Activated CD8-positive, alpha-beta memory T cell treated with anti-CD3 and anti-CD28 coated beads for 4 hours (primary cell): ENCODE measurements around the gene BLOC1S4.
"Not testable (repeated sequence)": the region's sequence is repeated elsewhere in the genome, so short reads cannot be mapped to it uniquely, and the experiment has no call there.

Source experiments
- DNase-seq, 2 donors: peaks; one replicate each; pipeline ENCODE4 v3.0.0-alpha.2; 2020; ENCODE audit warnings: low read depth in 2 of 2

Gene BLOC1S4

GRCh38 chr4:6742507-6742906, 26.5 kb downstream of the BLOC1S4 start:
- no peak for DNase-seq

GRCh38 chr4:6742989-6743388, 27.0 kb downstream of the BLOC1S4 start:
- no peak for DNase-seq

- no peak for DNase-seq
Observed at GRCh38 chr4:6746721-6747293, 30.8 kb downstream of the BLOC1S4 start.

GRCh38 chr4:6747294-6748051, 31.5 kb downstream of the BLOC1S4 start:
- DNase-seq, result no peak

- DNase-seq, result no peak
Observed at GRCh38 chr4:6748286-6748685, 32.3 kb downstream of the BLOC1S4 start.

- DNase-seq, result no peak
Observed at GRCh38 chr4:6749340-6750171, 33.6 kb downstream of the BLOC1S4 start.

- no peak for DNase-seq
Observed at GRCh38 chr4:6750286-6751221, 34.6 kb downstream of the BLOC1S4 start.

- DNase-seq, result no peak
Observed at GRCh38 chr4:6751611-6752485, 35.9 kb downstream of the BLOC1S4 start.

- DNase-seq, result no peak
Observed at GRCh38 chr4:6752486-6752829, 36.5 kb downstream of the BLOC1S4 start.

- no peak for DNase-seq
Observed at GRCh38 chr4:6753103-6753560, 37.2 kb downstream of the BLOC1S4 start.

- DNase-seq, result no peak
Observed at GRCh38 chr4:6753891-6754290, 37.9 kb downstream of the BLOC1S4 start.

- DNase-seq, result no peak
Observed at GRCh38 chr4:6754481-6755087, 38.6 kb downstream of the BLOC1S4 start.

- DNase-seq, result no peak
Observed at GRCh38 chr4:6755088-6755753, 39.2 kb downstream of the BLOC1S4 start.

- DNase-seq, result not testable (repeated sequence)
Observed at GRCh38 chr4:6756345-6756744, 40.4 kb downstream of the BLOC1S4 start.

GRCh38 chr4:6758728-6759127, 42.8 kb downstream of the BLOC1S4 start:
- no peak for DNase-seq

- DNase-seq, result no peak
Observed at GRCh38 chr4:6760865-6761264, 44.9 kb downstream of the BLOC1S4 start.

GRCh38 chr4:6761649-6762615, 46.0 kb downstream of the BLOC1S4 start:
- no peak for DNase-seq

- DNase-seq, result no peak
Observed at GRCh38 chr4:6763330-6763851, 47.4 kb downstream of the BLOC1S4 start.
